HEK293 (cell line): ENCODE results near the gene PRSS3.

Experiments
- CTCF ChIA-PET: fragments of 350-600 bp; formaldehyde crosslinking; extraction: SDS; loops from one replicate; lab custom pipeline; 2021; ENCODE audit warnings: antibody characterized with exemption; lab: Yijun Ruan, JAX
- POLR2A ChIA-PET: fragments of 300-600 bp; formaldehyde crosslinking; extraction: SDS; loops from one replicate; lab custom pipeline; 2020; ENCODE audit warnings: antibody characterized with exemption, inconsistent platforms; lab: Yijun Ruan, JAX
- H3K27ac ChIP-seq: fragments of 200-500 bp; sonication (Bioruptor generic); 2 replicates; pipeline ENCODE4 v1.5.1; 2014; ENCODE audit warnings: low read depth, low read length, control low read depth, inconsistent platforms; ENCODE audit errors: extremely low read depth
- H3K36me3 ChIP-seq, 2 experiments: fragments of 200-500 bp in 1 of 2; sonication (Bioruptor generic) in 1 of 2; 1 replicate in 1 of 2; 2 replicates in 1 of 2; pipeline ENCODE4 v1.5.1; 2014 to 2017; ENCODE audit warnings: inconsistent platforms in 2 of 2, low read length in 2 of 2; ENCODE audit not compliant: control insufficient read depth in 2 of 2, insufficient read depth in 1 of 2
- H3K4me1 ChIP-seq: fragments of 200-500 bp; sonication (Bioruptor generic); 2 replicates; pipeline ENCODE4 v1.5.1; 2014; ENCODE audit warnings: mild to moderate bottlenecking, low read length, inconsistent platforms; ENCODE audit not compliant: control insufficient read depth, insufficient read depth
- H3K4me3 ChIP-seq: 2 replicates; pipeline ENCODE4 v1.5.1; 2011; ENCODE audit warnings: low read depth, mild to moderate bottlenecking, control low read depth, low read length, moderate library complexity
- H3K9me3 ChIP-seq: fragments of 200-500 bp; sonication (Bioruptor generic); 2 replicates; pipeline ENCODE4 v1.5.1; 2014; ENCODE audit warnings: low read depth, low read length, inconsistent platforms; ENCODE audit not compliant: control insufficient read depth, insufficient read depth
- ATF2 ChIP-seq: fragments of 450-650 bp; formaldehyde crosslinking; IDR thresholded peaks from 2 replicates; pipeline ENCODE4 v1.5.1; 2016; ENCODE audit warnings: missing biosample characterization, missing genetic modification characterization, low read depth
- BCL11A ChIP-seq: fragments of 450-650 bp; formaldehyde crosslinking; IDR thresholded peaks from 2 replicates; pipeline ENCODE4 v1.5.1; 2016; ENCODE audit warnings: low read depth, missing biosample characterization, missing genetic modification characterization
- BCL11B ChIP-seq: fragments of 450-650 bp; formaldehyde crosslinking; IDR thresholded peaks from 2 replicates; pipeline ENCODE4 v1.5.1; 2016; ENCODE audit warnings: low read depth, missing biosample characterization, missing genetic modification characterization
- KLF17 ChIP-seq: fragments of 450-650 bp; formaldehyde crosslinking; IDR thresholded peaks from 2 replicates; pipeline ENCODE4 v1.5.1; 2016; ENCODE audit warnings: missing biosample characterization, missing genetic modification characterization
- PRDM2 ChIP-seq: fragments of 450-650 bp; formaldehyde crosslinking; IDR thresholded peaks from 2 replicates; pipeline ENCODE4 v1.5.1; 2016; ENCODE audit warnings: missing biosample characterization, missing genetic modification characterization, borderline replicate concordance
- RBAK ChIP-seq: fragments of 450-650 bp; formaldehyde crosslinking; IDR thresholded peaks from 2 replicates; pipeline ENCODE4 v1.5.1; 2016; ENCODE audit warnings: missing biosample characterization, missing genetic modification characterization
- SP7 ChIP-seq: fragments of 450-650 bp; formaldehyde crosslinking; IDR thresholded peaks from 2 replicates; pipeline ENCODE4 v1.5.1; 2016; ENCODE audit warnings: missing biosample characterization, missing genetic modification characterization
- TCF7L2 ChIP-seq: IDR thresholded peaks from 2 replicates; pipeline ENCODE4 v1.6.1; 2011; ENCODE audit warnings: low read depth, mild to moderate bottlenecking, inconsistent platforms, low read length, moderate library complexity, borderline replicate concordance
- ZNF138 ChIP-seq: fragments of 450-650 bp; formaldehyde crosslinking; IDR thresholded peaks from 2 replicates; pipeline ENCODE4 v1.5.1; 2016; ENCODE audit warnings: missing biosample characterization, missing genetic modification characterization, borderline replicate concordance
- ZNF140 ChIP-seq: fragments of 450-650 bp; formaldehyde crosslinking; IDR thresholded peaks from 2 replicates; pipeline ENCODE4 v1.5.1; 2016; ENCODE audit warnings: missing biosample characterization, missing genetic modification characterization
- ZNF2 ChIP-seq: fragments of 450-650 bp; formaldehyde crosslinking; IDR thresholded peaks from 2 replicates; pipeline ENCODE4 v1.5.1; 2016; ENCODE audit warnings: missing biosample characterization, missing genetic modification characterization
- ZNF239 ChIP-seq: fragments of 450-650 bp; formaldehyde crosslinking; IDR thresholded peaks from 2 replicates; pipeline ENCODE4 v1.5.1; 2016; ENCODE audit warnings: missing biosample characterization, missing genetic modification characterization
- ZNF248 ChIP-seq: fragments of 450-650 bp; formaldehyde crosslinking; IDR thresholded peaks from 2 replicates; pipeline ENCODE4 v1.5.1; 2017; ENCODE audit warnings: missing biosample characterization, missing genetic modification characterization
- ZNF335 ChIP-seq: fragments of 450-650 bp; formaldehyde crosslinking; conservative IDR thresholded peaks from 2 replicates; pipeline ENCODE4 v1.5.1; 2016; ENCODE audit warnings: missing biosample characterization, missing genetic modification characterization
- ZNF350 ChIP-seq: fragments of 450-650 bp; formaldehyde crosslinking; IDR thresholded peaks from 2 replicates; pipeline ENCODE4 v1.5.0; 2017; ENCODE audit warnings: missing biosample characterization, mild to moderate bottlenecking, missing genetic modification characterization
- ZNF366 ChIP-seq: fragments of 450-650 bp; formaldehyde crosslinking; conservative IDR thresholded peaks from 2 replicates; pipeline ENCODE4 v1.5.1; 2016; ENCODE audit warnings: missing biosample characterization, missing genetic modification characterization
- ZNF394 ChIP-seq: fragments of 450-650 bp; formaldehyde crosslinking; IDR thresholded peaks from 2 replicates; pipeline ENCODE4 v1.5.1; 2016; ENCODE audit warnings: missing biosample characterization, missing genetic modification characterization, mild to moderate bottlenecking, moderate library complexity, borderline replicate concordance
- ZNF501 ChIP-seq: fragments of 450-650 bp; formaldehyde crosslinking; IDR thresholded peaks from 2 replicates; pipeline ENCODE4 v1.5.1; 2016; ENCODE audit warnings: missing biosample characterization, missing genetic modification characterization
- ZNF561 ChIP-seq: fragments of 450-650 bp; IDR thresholded peaks from 2 replicates; pipeline ENCODE4 v1.5.1; 2018; ENCODE audit warnings: missing biosample characterization, missing genetic modification characterization, borderline replicate concordance
- ZNF596 ChIP-seq: fragments of 450-650 bp; IDR thresholded peaks from 2 replicates; pipeline ENCODE4 v1.5.0; 2018; ENCODE audit warnings: missing biosample characterization, mild to moderate bottlenecking, missing genetic modification characterization, moderate library complexity
- ZNF660 ChIP-seq: fragments of 450-650 bp; IDR thresholded peaks from 2 replicates; pipeline ENCODE4 v1.5.1; 2018; ENCODE audit warnings: missing biosample characterization, mild to moderate bottlenecking, missing genetic modification characterization
- ZSCAN16 ChIP-seq: fragments of 450-650 bp; formaldehyde crosslinking; IDR thresholded peaks from 2 replicates; pipeline ENCODE4 v1.5.1; 2016; ENCODE audit warnings: missing biosample characterization, missing genetic modification characterization

The PRSS3 gene

GRCh38 chr9:33837138-33837537 is 41.8 kb downstream of the PRSS3 start:
- TF ChIP-seq ZNF239 (tag by site-specific recombination) (no peak), SP7 (tag by site-specific recombination) (no peak), ZNF138 (tag by site-specific recombination) (no peak), KLF17 (tag by site-specific recombination) (no peak), TCF7L2 (no peak), PRDM2 (tag by site-specific recombination) (no peak), ZNF248 (tag by site-specific recombination) (no peak), ZNF335 (tag by site-specific recombination) (no peak), ZNF394 (tag by site-specific recombination) (no peak), BCL11A (tag by site-specific recombination) (no peak), ZNF501 (tag by site-specific recombination) (no peak), BCL11B (tag by site-specific recombination) (no peak), ATF2 (tag by site-specific recombination) (no peak), ZNF596 (no peak), RBAK (tag by site-specific recombination) (no peak), ZSCAN16 (tag by site-specific recombination) (no peak), ZNF140 (tag by site-specific recombination) (no peak)
- TF ChIP-seq, all 188 proteins: peak for 0
- POLR2A ChIA-PET, result interaction anchor here (1.8 kb wide), 1 partner anchor 9 kb away, joined by 3 read pairs; no protein-coding TSS in a partner anchor
- Histone ChIP-seq H3K27ac (no peak overlapping the region), H3K4me1 (no peaks in the 10 kb centered on the region; the same call in 1 of the 2 replicates), H3K4me3 (no peak overlapping the region), H3K9me3 (no peaks in the 10 kb centered on the region), H3K36me3 (peaks cover 0 to 5% of the 10 kb centered on the region in 2 experiments; a peak in 1 of 3 replicates)
- CTCF ChIA-PET, result interaction anchor here (0.6 to 1.2 kb wide), 5 partner anchors 10 to 1371 kb away, joined by 3 to 5 read pairs (median 4); partner anchors contain the start of gene PRSS3

GRCh38 chr9:33840381-33840780 is 45.0 kb downstream of the PRSS3 start:
- H3K4me1 ChIP-seq, result peaks cover 2% of the 10 kb centered on the region; the same call in 1 of the 2 replicates
- peaks cover 0 to 5% of the 10 kb centered on the region in 2 experiments; a peak in 1 of 3 replicates for H3K36me3 ChIP-seq
- TF ChIP-seq ZNF350, result no peak
- no peak for TF ChIP-seq ZNF366 (tag by site-specific recombination)
- TF ChIP-seq ZNF561 (tag by site-specific recombination), result no peak
- TF ChIP-seq ZNF660 (tag by site-specific recombination), result no peak
- TF ChIP-seq ZNF2 (tag by site-specific recombination), result no peak
- ChIA-PET POLR2A (no interaction called here), CTCF (interaction anchor here (1.4 kb wide), 1 partner anchor 26 kb away, joined by 7 read pairs; no protein-coding TSS in a partner anchor)
- no peak overlapping the region for H3K27ac ChIP-seq
- no peak overlapping the region for H3K4me3 ChIP-seq
- no peaks in the 10 kb centered on the region for H3K9me3 ChIP-seq
